Measurements from ENCODE around the gene TLR8. TPM values are rescaled to one million over a fixed set of nuclear protein-coding genes. Genes with fewer than 3 reads are reported as not detected.
A peak's percentile ranks its signal among the peaks of the same experiment; 100 is the strongest.

Gene TLR8
- total RNA-seq, 2 experiments from 2014 or later, result not detected

GRCh38 chrX:12949927-12950656 is 43.7 kb downstream of the TLR8 start:
- peaks cover 2% of the 10 kb centered on the region for H3K36me3 Mint-ChIP-seq
- intact Hi-C loops (cut with micrococcal nuclease), result loop anchor here (1.0 to 10.0 kb wide), 12 partner anchors 24 to 1188 kb away; partner anchors contain the start of genes GEMIN8 and TCEANC
- peak; percentile 94 for DNase-seq
- no peaks in the 10 kb centered on the region for H3K9me3 Mint-ChIP-seq
- H3K4me1 Mint-ChIP-seq (ENCODE audit: low read depth), result peaks cover 80% of the 10 kb centered on the region
- peak overlapping the region; percentile 96 for H3K27ac Mint-ChIP-seq
- peak overlapping the region; percentile 77 for H3K4me3 Mint-ChIP-seq
- ChIA-PET CTCF (interaction anchor here (0.9 to 3.7 kb wide), 17 partner anchors 11 to 557 kb away, joined by 3 to 34 read pairs (median 5); partner anchors contain the start of gene TMSB4X), POLR2A (interaction anchor here (0.8 to 17.1 kb wide), 11 partner anchors 8 to 142 kb away, joined by 3 to 426 read pairs (median 4); partner anchors contain the start of gene TMSB4X)
- no peaks in the 10 kb centered on the region for H3K27me3 Mint-ChIP-seq

DNA sequence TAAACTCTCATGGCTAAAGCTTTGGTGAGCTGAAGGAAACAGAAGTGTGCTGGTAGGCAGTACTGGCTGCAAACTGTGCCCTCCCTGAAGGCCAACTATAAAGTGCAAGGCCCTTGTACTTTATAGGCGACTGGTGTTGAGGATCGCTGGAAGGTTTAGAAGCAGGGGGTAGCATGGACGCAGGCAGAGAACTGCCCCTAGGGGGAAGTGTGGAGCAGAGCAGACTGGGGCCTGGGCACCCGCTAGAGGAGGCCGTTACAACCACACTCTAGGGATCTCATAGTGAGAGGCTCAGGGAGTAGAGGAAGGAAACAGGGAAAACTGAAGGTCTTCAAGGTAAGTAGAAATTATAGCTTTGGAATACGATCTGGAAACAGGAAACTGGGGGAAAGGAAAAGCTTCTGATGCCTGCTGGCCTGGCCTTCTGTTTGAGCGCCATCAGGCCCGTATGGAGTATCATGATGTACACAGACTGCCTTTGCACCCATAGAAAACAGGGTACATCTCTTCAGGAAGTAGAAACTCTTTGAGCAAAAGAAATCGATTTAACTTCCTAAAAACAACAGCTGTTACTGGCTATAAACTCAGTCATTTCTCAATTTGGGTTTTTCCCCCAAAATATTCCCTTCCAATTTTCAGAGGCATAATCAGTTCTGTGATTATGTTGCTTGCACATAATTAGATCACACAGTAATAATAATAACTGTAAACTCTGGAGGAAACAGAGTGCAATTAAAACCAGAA is 44.6 kb downstream of the TLR8 start:
- Mint-ChIP-seq H3K27ac (peak overlapping the region; percentile 96), H3K4me1 (ENCODE audit: low read depth) (peaks cover 80% of the 10 kb centered on the region), H3K36me3 (peaks cover 2% of the 10 kb centered on the region), H3K9me3 (no peaks in the 10 kb centered on the region), H3K4me3 (peak overlapping the region; percentile 77), H3K27me3 (no peaks in the 10 kb centered on the region)
- intact Hi-C loops (cut with micrococcal nuclease), result loop anchor here (1.0 to 10.0 kb wide), 12 partner anchors 19 to 1189 kb away; partner anchors contain the start of genes GEMIN8 and TCEANC
- ChIA-PET POLR2A (interaction anchor here (0.9 to 17.1 kb wide), 9 partner anchors 22 to 141 kb away, joined by 3 to 426 read pairs (median 6); partner anchors contain the start of gene TMSB4X), CTCF (interaction anchor here (0.6 to 3.7 kb wide), 18 partner anchors 16 to 537 kb away, joined by 3 to 34 read pairs (median 4); partner anchors contain the start of gene TMSB4X)
- DNase-seq, result peak; percentile 84

- POLR2A ChIA-PET, result interaction anchor here (0.9 to 17.1 kb wide), 5 partner anchors 21 to 141 kb away, joined by 6 to 426 read pairs (median 14); partner anchors contain the start of gene TMSB4X
- Mint-ChIP-seq H3K9me3 (no peaks in the 10 kb centered on the region), H3K27me3 (no peaks in the 10 kb centered on the region), H3K4me1 (ENCODE audit: low read depth) (peaks cover 79% of the 10 kb centered on the region), H3K36me3 (peaks cover 2% of the 10 kb centered on the region), H3K4me3 (peak overlapping the region; percentile 77), H3K27ac (peak overlapping the region; percentile 96)
- no peak for DNase-seq
- intact Hi-C loops (cut with micrococcal nuclease), result loop anchor here (1.0 to 10.0 kb wide), 9 partner anchors 19 to 1189 kb away; partner anchors contain the start of genes GEMIN8 and TCEANC
- CTCF ChIA-PET, result interaction anchor here (0.6 to 3.7 kb wide), 10 partner anchors 16 to 536 kb away, joined by 3 to 34 read pairs (median 6); no protein-coding TSS in a partner anchor
These were observed 45.2 kb downstream of the TLR8 start for GRCh38 chrX:12951595-12951975.

DNA sequence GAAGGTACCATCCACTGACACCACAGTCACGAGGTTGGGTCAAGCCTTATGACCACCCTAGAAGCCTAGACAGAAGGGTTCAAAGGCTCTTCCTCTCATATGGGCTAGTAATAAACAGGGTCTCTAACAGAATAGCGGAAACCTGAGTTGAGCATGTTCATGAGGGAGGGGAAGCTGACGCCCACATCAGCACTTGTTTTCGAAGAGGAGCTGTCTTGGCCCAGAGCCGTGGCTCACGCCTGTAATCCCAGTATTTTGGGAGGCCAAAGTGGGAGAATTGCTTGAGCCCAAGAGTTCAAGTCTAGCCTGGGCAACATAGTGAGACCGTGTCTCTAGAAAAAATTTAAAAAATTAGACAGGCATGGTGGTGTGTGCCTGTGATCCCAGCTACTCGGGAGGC is 47.0 kb downstream of the TLR8 start:
- Mint-ChIP-seq H3K36me3 (peaks cover 2% of the 10 kb centered on the region), H3K4me3 (peak overlapping the region; percentile 66), H3K4me1 (ENCODE audit: low read depth) (peaks cover 69% of the 10 kb centered on the region), H3K27me3 (no peaks in the 10 kb centered on the region), H3K27ac (peak overlapping the region; percentile 99), H3K9me3 (no peaks in the 10 kb centered on the region)
- POLR2A ChIA-PET, result interaction anchor here (1.2 to 17.1 kb wide), 3 partner anchors 20 to 134 kb away, joined by 3 to 426 read pairs (median 5); partner anchors contain the start of gene TMSB4X
- DNase-seq, result no peak
- intact Hi-C loops (cut with micrococcal nuclease), result loop anchor here (5.0 to 10.0 kb wide), 4 partner anchors 214 to 1191 kb away; partner anchors contain the start of gene TCEANC
- CTCF ChIA-PET, result interaction anchor here (1.0 to 1.4 kb wide), 2 partner anchors 15 to 139 kb away, joined by 3 to 7 read pairs; no protein-coding TSS in a partner anchor

GRCh38 chrX:12954376-12954775 is 48.0 kb downstream of the TLR8 start:
- CTCF ChIA-PET, result interaction anchor here (1.0 to 2.5 kb wide), 2 partner anchors 18 to 138 kb away, joined by 3 to 8 read pairs; no protein-coding TSS in a partner anchor
- H3K4me1 Mint-ChIP-seq (ENCODE audit: low read depth), result peaks cover 64% of the 10 kb centered on the region

GRCh38 chrX:12954981-12955380 is 48.6 kb downstream of the TLR8 start:
- Mint-ChIP-seq H3K4me1 (ENCODE audit: low read depth) (peaks cover 63% of the 10 kb centered on the region), H3K4me3 (peak overlapping the region; percentile 81), H3K27me3 (no peaks in the 10 kb centered on the region), H3K27ac (peak overlapping the region; percentile 99), H3K9me3 (no peaks in the 10 kb centered on the region), H3K36me3 (peaks cover 2% of the 10 kb centered on the region)
- intact Hi-C loops (cut with micrococcal nuclease), result loop anchor here (5.0 to 10.0 kb wide), 5 partner anchors 212 to 1193 kb away; partner anchors contain the start of genes OFD1, TCEANC and TRAPPC2
- ChIA-PET POLR2A (interaction anchor here (1.0 to 17.1 kb wide), 4 partner anchors 18 to 136 kb away, joined by 3 to 426 read pairs (median 16); partner anchors contain the start of gene TMSB4X), CTCF (interaction anchor here (0.7 to 2.5 kb wide), 6 partner anchors 13 to 138 kb away, joined by 3 to 8 read pairs (median 4); no protein-coding TSS in a partner anchor)
- no peak for DNase-seq

More at GRCh38 chrX:12954376-12954775, 48.0 kb downstream of the TLR8 start:
- Mint-ChIP-seq H3K9me3 (no peaks in the 10 kb centered on the region), H3K36me3 (peaks cover 2% of the 10 kb centered on the region), H3K4me3 (peak overlapping the region; percentile 81), H3K27ac (peak overlapping the region; percentile 99), H3K27me3 (no peaks in the 10 kb centered on the region)
- POLR2A ChIA-PET, result interaction anchor here (1.0 to 17.1 kb wide), 6 partner anchors 19 to 137 kb away, joined by 3 to 426 read pairs (median 7); partner anchors contain the start of gene TMSB4X
- no peak for DNase-seq
- intact Hi-C loops (cut with micrococcal nuclease), result loop anchor here (5.0 to 10.0 kb wide), 4 partner anchors 213 to 1192 kb away; partner anchors contain the start of gene TCEANC

- Mint-ChIP-seq H3K27me3 (no peaks in the 10 kb centered on the region), H3K27ac (peak overlapping the region; percentile 99), H3K36me3 (peaks cover 2% of the 10 kb centered on the region), H3K4me1 (ENCODE audit: low read depth) (peaks cover 64% of the 10 kb centered on the region), H3K4me3 (peak overlapping the region; percentile 85), H3K9me3 (no peaks in the 10 kb centered on the region)
- CTCF ChIA-PET, result interaction anchor here (0.8 to 2.5 kb wide), 5 partner anchors 16 to 136 kb away, joined by 3 to 8 read pairs (median 4); partner anchors contain the start of gene TMSB4X
- peak; percentile 83 for DNase-seq
- intact Hi-C loops (cut with micrococcal nuclease), result loop anchor here (1.0 to 10.0 kb wide), 5 partner anchors 10 to 776 kb away; partner anchors contain the start of genes OFD1 and TRAPPC2
- POLR2A ChIA-PET, result interaction anchor here (1.0 to 17.1 kb wide), 7 partner anchors 9 to 532 kb away, joined by 3 to 426 read pairs (median 9); partner anchors contain the start of gene TMSB4X
These were observed 49.7 kb downstream of the TLR8 start for GRCh38 chrX:12955882-12956703.

GRCh38 chrX:12956704-12957534 is 50.5 kb downstream of the TLR8 start:
- peak overlapping the region; percentile 85 for H3K4me3 Mint-ChIP-seq
- peaks cover 65% of the 10 kb centered on the region for H3K4me1 Mint-ChIP-seq (ENCODE audit: low read depth)
- peaks cover 2% of the 10 kb centered on the region for H3K36me3 Mint-ChIP-seq
- CTCF ChIA-PET, result interaction anchor here (0.9 to 2.5 kb wide), 8 partner anchors 10 to 136 kb away, joined by 3 to 13 read pairs (median 6); no protein-coding TSS in a partner anchor
- POLR2A ChIA-PET, result interaction anchor here (1.0 to 17.1 kb wide), 8 partner anchors 8 to 531 kb away, joined by 3 to 426 read pairs (median 8); partner anchors contain the start of gene TMSB4X
- H3K9me3 Mint-ChIP-seq, result no peaks in the 10 kb centered on the region
- peak; percentile 65 for DNase-seq
- intact Hi-C loops (cut with micrococcal nuclease), result loop anchor here (1.0 to 10.0 kb wide), 5 partner anchors 9 to 775 kb away; partner anchors contain the start of genes OFD1 and TRAPPC2
- H3K27ac Mint-ChIP-seq, result peak overlapping the region; percentile 99
- H3K27me3 Mint-ChIP-seq, result no peaks in the 10 kb centered on the region

DNA sequence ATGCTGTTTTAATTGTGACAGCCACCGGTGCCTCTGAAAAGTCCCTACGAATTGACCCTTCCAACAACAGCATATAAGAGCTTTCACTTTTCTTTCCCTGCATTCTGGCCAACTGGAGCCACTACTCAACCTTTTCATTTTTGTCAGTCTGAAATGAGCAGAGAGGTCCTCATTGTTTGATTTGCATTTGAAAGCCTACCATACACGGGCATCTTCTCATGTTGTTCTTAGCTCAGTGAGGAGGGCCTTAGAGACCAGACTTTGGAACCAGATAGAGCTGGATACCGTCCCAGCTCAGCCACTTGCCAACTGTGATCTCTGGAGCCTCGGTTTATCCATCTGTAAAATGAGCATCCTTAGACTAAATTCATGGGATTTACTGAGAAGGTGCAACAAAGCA is 51.6 kb downstream of the TLR8 start:
- Mint-ChIP-seq H3K4me3 (peak overlapping the region; percentile 74), H3K36me3 (peaks cover 2% of the 10 kb centered on the region), H3K9me3 (no peaks in the 10 kb centered on the region), H3K27me3 (no peaks in the 10 kb centered on the region), H3K4me1 (ENCODE audit: low read depth) (peaks cover 60% of the 10 kb centered on the region), H3K27ac (peak overlapping the region; percentile 99)
- CTCF ChIA-PET, result interaction anchor here (0.8 to 2.0 kb wide), 5 partner anchors 11 to 134 kb away, joined by 4 to 13 read pairs (median 8); no protein-coding TSS in a partner anchor
- POLR2A ChIA-PET, result interaction anchor here (0.8 to 17.1 kb wide), 4 partner anchors 9 to 129 kb away, joined by 4 to 426 read pairs (median 10); partner anchors contain the start of gene TMSB4X
- no peak for DNase-seq
- intact Hi-C loops (cut with micrococcal nuclease), result loop anchor here (5.0 to 10.0 kb wide), 2 partner anchors 417 to 774 kb away; partner anchors contain the start of genes OFD1 and TRAPPC2

Measured in activated CD4-positive, alpha-beta memory T cell treated with anti-CD3 and anti-CD28 coated beads for 36 hours (primary cell).